HG03432 (cell line): ENCODE results near the gene ZCCHC14.
"Not testable (repeated sequence)": the region's sequence is repeated elsewhere in the genome, so short reads cannot be mapped to it uniquely, and the experiment has no call there.

Experiments
- ATAC-seq: cut with Tn5 transposase; IDR thresholded peaks from one replicate; pipeline ENCODE4 v1.9.1; 2021; ENCODE audit warnings: mild to moderate bottlenecking, moderate library complexity; ENCODE audit not compliant: unreplicated experiment

ZCCHC14 gene

DNA sequence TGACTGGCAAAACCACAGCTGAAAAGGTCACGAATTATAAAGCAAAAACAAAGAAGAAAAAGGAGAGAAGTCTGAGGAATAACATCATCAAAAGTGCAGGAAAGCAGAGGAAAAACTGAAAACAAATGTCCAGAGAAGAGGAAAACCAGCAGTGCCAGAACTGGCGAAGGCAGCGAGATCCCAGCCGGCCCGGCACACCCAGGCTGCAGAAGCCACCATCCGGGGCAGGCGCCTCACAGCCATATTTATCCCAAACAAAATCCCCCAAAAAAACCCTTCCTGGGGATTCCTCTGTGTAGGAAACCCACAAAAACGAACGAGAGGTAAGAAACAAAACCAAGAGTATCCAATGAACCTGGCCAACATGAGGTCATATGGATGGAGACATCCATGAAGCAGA lies 10.6 kb downstream of the ZCCHC14 start:
- ATAC-seq = no peak

- ATAC-seq = not testable (repeated sequence)
These were observed 11.1 kb downstream of the ZCCHC14 start for GRCh38 chr16:87481711-87482110.

GRCh38 chr16:87477209-87477981 lies 15.4 kb downstream of the ZCCHC14 start:
- ATAC-seq = not testable (repeated sequence)

DNA sequence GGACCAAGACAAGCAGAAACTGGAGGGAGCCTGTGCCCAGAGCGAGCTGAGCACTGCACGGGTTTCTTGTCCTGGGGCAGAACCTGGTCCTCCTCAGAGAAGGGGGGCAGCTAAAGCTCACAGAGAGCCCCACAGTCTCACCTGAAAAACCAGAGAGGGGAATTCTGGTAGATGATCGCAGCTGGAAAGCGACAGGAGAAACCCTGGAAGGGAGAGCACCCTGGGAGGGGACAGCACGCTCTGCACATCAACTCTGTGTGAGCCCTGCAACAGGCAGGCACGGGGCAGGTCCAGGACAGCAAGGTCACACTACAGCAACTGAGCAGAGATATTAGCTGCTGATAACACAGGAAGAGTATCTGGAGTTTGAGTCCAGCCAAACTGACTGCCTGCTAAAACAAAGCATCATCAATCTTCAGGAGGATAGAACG lies 18.2 kb downstream of the ZCCHC14 start:
- ATAC-seq = no peak

GRCh38 chr16:87474017-87474416 lies 18.8 kb downstream of the ZCCHC14 start:
- ATAC-seq = no peak

DNA sequence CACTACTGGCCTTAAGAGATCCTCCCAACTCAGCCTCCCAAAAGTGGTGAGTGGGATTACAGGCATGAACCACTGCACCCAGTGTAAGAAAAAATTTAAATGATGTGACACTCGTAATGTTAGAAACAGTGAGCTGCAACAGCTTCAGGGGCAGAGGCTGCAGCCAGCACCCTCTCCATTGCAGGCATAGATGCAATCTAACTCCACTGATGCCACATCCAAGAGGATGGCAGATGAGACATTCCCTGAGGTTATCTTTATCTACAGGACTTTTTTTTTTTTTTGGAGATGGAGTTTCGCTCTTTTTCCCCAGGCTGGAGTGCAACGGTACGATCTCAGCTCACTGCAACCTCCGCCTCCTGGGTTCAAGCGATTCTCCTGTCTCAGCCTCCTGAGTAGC lies 19.9 kb downstream of the ZCCHC14 start:
- no peak for ATAC-seq

- ATAC-seq = no peak
These were observed 20.6 kb downstream of the ZCCHC14 start for GRCh38 chr16:87472142-87472778.

GRCh38 chr16:87471278-87472141 lies 21.3 kb downstream of the ZCCHC14 start:
- no peak for ATAC-seq

DNA sequence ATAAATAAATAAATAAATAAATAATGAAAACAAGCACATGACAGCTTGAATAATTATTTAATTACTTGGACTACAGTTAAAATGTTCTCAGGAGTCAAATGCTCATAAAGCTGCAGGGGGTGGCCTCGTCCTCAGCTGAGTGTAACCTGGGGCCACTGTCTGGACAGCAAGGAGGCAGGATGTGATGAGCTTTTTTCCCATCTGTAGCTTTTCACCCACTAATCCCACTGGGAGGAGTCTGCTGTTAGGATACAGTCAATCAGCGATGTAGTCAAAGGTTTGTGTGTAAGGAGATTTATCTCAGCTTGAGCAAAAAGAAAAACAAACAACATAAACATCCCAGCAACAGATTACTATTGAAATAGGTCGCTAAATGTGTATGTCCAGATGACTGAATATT lies 22.5 kb downstream of the ZCCHC14 start:
- ATAC-seq = no peak

DNA sequence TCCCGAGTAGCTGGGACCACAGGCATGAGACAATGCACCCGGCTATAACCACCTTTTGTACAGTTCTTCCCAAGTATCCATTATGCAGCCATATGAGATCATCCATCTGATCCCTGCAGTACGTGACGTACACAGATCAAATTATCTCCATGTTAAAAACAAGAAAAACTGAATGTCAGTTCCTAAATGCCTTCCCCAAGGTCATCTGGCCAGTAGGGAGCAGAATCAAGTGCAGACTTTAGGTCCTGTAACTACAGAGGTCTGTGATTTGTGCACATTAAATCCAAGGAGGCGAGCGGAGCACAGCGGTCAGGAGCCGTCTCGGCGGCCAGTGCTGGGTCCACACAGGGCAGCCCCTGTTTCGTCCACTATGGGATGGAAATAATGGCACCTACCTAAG lies 23.7 kb downstream of the ZCCHC14 start:
- no peak for ATAC-seq

GRCh38 chr16:87468550-87468949 lies 24.3 kb downstream of the ZCCHC14 start:
- ATAC-seq = no peak

- ATAC-seq = no peak
These were observed 25.8 kb downstream of the ZCCHC14 start for GRCh38 chr16:87466975-87467501.

- ATAC-seq = no peak
These were observed 26.9 kb downstream of the ZCCHC14 start for GRCh38 chr16:87465879-87466278.

DNA sequence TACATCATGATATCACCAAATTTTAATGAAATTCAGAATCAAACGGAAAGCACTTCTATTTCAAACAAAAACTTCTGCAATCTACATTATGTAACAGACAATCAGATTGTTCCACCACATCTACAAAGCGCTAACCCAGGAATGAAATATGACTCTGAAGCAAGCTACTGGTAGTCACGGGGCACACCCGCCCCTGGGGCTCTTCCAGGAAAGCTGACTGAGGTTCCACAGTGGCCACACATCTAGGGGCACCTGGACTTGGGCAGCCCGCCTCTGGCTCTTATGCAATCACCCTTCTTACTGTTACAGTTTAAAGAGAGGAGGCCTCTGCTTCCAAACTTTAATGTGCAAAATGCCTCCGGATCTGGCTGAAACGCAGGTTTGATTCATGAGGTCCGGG lies 27.5 kb downstream of the ZCCHC14 start:
- no peak for ATAC-seq

DNA sequence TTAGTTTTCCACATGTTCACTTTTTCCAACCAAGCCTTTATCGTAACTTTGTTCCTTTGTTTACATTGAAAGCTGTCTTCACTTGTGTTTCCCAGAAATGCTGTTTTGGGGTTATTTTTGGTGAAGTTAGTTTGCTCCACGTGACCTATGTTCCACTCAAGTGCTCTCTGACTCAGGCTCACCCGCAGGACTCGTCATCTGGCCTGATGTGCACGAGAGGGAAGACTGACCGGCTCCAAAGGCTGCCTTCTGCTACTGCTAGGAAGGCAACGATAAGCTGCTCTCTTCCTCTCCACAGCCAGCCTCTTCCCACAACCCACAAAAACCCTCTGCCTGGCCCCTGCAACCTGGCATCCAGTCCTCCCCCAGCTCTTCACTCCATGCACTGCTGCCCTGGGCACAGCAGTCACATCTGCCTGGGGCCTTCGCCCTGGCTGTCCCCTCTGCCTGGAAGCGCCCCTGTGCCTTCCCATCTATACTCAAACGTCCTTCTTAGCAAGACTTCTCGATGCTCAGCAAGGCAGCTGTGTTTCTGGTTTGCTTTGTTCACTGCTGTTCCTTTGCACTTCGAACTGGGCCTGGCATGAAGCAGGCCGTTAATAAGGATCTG lies 28.0 kb downstream of the ZCCHC14 start:
- ATAC-seq = no peak

DNA sequence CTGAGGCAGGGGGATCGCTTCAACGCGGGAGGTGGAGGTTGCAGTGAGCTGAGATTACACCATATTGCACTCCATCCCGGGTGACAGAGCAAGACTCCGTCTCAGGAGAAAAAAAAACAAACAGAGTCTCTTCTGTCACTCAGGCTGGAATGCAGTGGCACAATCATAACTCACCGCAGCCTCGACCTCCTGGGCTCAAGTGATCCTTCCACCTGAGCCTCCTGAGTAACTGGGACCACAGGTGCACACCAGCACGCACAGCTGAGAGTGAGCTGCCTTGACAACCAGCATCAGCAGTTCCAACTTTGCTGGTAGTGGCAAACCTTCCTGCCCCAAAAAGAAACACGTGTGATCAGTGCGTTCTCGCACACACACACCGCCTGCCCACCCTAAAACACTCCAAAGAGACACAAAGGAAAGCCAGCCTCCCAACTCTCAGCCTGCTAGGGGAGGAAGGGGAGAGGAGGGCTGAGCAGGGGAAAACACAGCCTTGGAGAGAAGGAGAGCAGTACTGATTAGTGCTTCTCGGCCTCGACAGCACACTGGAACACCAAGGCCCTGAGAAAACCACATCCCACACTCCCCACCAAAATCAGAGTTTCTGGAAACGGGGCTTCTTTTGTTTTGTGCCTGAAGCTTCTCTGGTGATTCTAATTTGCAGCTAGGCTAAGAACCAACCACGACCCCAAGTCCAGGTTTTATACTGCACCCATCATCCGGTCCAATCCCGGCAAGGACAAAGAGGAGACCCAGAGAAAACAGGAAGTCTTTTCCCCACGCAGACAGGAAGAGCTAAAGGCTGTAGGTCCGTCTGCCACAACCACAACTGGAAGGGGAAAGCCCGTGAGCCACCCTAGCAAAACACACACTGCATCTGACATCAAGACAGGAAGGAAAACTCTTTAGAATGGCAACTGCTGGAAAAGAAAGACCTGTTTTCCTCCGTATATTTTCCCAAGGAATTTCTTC lies 28.8 kb downstream of the ZCCHC14 start:
- peak; percentile 60 for ATAC-seq

GRCh38 chr16:87461466-87461991 lies 31.3 kb downstream of the ZCCHC14 start:
- ATAC-seq = no peak

- no peak for ATAC-seq
These were observed 31.9 kb downstream of the ZCCHC14 start for GRCh38 chr16:87460936-87461335.

GRCh38 chr16:87459833-87460232 lies 33.0 kb downstream of the ZCCHC14 start:
- no peak for ATAC-seq
